AG10803 (cell line): Measurements from ENCODE around the gene IFNL4.

ENCODE experiments used
- DNase-seq: peaks from one replicate; pipeline ENCODE4 v3.0.0; 2010; ENCODE audit warnings: low read depth
- H3K4me3 ChIP-seq: 2 replicates; pipeline ENCODE4 v1.5.1; 2011; ENCODE audit warnings: mild to moderate bottlenecking, low read length, control low read depth
- TF ChIP-seq, protein P1 (sequence below): conservative IDR thresholded peaks from 2 replicates; pipeline ENCODE4 v1.5.1; 2011; ENCODE audit warnings: mild to moderate bottlenecking, low read length, control low read depth, inconsistent platforms

IFNL4 gene

DNA sequence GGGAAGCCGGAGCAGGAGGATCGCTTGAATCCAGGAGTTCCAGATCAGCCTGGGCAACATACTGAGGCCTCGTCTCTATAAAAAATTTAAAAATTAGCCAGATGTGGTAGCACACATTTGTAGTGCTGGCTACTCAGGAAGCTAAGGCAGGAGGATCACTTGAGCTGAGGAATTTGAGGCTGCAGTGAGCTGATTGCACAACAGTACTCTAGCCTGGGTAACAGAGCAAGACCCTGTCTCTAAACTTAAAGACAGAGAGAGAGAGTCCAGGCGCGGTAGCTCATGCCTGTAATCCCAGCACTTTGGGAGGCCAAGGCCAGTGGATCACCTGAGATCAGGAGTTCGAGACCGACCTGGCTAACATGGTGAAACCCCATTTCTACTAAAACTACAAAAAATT lies 8.2 kb downstream of the IFNL4 start:
- no peak for DNase-seq
- H3K4me3 ChIP-seq: no peak overlapping the region
- TF ChIP-seq, protein P1, sequence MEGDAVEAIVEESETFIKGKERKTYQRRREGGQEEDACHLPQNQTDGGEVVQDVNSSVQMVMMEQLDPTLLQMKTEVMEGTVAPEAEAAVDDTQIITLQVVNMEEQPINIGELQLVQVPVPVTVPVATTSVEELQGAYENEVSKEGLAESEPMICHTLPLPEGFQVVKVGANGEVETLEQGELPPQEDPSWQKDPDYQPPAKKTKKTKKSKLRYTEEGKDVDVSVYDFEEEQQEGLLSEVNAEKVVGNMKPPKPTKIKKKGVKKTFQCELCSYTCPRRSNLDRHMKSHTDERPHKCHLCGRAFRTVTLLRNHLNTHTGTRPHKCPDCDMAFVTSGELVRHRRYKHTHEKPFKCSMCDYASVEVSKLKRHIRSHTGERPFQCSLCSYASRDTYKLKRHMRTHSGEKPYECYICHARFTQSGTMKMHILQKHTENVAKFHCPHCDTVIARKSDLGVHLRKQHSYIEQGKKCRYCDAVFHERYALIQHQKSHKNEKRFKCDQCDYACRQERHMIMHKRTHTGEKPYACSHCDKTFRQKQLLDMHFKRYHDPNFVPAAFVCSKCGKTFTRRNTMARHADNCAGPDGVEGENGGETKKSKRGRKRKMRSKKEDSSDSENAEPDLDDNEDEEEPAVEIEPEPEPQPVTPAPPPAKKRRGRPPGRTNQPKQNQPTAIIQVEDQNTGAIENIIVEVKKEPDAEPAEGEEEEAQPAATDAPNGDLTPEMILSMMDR: no peak

DNA sequence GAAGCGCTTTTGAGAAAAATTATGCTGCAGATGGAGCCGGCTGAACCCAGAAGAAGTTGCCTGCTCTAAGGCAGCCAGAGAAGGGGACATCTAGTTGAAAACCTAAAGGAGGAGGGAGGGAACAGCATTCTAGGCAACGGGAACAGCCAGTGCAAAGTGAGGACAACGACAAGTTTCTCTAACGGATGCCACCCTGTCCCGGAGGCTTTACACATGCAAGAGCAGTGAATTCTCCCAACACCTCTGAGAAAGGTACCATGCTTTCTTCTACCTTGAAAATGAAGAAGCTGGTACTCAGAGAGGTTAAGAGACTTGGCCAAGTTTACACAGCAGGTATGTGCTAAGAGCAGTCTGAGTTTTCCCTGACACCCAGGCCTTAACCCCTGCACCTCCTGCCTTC lies 9.7 kb downstream of the IFNL4 start:
- no peak overlapping the region for H3K4me3 ChIP-seq
- TF ChIP-seq, protein P1: no peak
- no peak for DNase-seq

DNA sequence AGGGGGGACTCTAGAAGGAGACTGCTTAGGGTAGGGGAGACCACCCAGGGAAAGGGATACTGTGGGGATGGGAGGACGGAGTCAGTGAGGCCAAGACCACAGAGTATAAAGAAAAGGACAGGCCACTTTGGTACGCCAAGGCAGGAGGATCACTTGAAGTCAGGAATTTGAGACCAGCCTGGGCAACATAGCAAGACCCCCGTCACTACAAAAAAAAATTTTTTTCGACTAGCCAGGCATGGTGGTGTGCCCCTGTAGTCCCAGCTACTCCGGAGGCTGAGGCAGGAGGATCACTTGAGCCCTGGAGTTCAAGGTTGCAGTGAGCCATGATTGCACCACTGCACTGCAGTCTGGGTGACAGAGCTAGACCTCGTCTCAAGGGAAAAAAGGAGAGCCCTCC lies 10.4 kb downstream of the IFNL4 start:
- DNase-seq: no peak
- no peak overlapping the region for H3K4me3 ChIP-seq
- TF ChIP-seq, protein P1: no peak

DNA sequence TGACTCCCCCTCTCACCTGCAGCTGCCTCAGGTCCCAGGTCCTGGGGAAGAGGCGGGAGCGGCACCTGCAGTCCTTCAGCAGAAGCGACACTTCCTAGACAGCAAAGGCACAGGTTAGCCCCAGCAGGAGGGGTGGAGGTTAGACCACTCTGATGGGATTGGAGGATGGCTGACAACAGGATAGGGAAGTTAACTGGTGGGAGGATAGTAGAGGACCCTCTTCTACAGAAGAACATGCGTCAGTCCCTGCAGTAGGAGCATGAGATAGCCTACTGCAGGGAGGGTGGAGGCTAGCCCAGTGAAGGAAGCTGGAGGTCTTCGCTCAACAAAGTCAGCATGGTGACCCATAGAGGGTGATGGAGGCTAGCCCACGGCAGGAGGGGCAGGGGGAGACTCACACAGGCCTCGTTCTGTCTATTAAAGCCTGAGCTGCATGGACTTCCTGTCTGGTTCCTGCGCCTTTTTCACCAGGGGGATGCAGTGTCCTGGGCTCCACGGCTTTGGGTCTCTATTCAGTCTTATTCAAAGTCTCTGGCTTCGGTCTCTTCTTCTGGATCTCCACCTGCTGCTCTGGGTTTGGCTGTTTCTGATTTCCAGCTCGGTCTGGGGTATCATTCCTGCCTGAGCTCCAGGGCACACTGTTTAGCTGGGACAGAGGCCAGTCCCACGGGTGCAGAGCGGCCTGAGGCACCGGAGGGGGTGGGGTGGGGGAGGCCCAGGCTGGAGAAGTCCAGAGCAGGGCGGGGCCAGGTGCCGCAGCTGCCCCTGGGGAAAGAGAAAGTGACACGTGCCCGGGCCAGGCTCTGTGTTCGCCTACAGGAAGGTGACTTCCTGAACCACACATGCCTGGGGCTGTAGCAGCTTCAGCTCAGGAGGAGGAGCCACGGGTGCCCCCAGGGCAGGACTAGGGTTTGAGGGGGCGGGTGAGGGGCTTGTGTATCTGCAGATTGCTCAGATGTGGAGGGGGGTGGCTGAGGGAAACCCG lies 11.2 kb downstream of the IFNL4 start:
- H3K4me3 ChIP-seq: no peak overlapping the region
- TF ChIP-seq, protein P1: no peak
- no peak for DNase-seq

DNA sequence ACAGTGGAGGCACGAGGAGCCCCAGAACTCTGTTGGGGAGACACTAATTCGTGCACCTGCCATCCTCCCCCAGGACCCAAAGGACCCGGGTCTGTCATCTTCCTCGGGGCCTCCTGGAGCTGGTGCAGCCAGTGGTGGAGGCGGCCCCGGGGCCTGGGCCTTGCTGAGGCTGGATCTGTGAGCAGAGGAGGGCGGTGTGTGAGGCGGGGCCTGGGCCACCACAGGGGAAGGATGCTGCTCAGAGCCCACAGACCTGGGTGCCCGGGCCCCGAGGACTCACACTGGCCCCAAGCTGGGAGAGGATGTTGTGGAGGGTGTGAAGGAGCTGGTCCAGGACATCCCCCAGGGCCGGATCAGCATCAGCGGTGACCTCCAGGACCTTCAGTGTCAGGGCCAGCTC lies 12.1 kb downstream of the IFNL4 start:
- TF ChIP-seq, protein P1: no peak
- DNase-seq: no peak
- no peak overlapping the region for H3K4me3 ChIP-seq

DNA sequence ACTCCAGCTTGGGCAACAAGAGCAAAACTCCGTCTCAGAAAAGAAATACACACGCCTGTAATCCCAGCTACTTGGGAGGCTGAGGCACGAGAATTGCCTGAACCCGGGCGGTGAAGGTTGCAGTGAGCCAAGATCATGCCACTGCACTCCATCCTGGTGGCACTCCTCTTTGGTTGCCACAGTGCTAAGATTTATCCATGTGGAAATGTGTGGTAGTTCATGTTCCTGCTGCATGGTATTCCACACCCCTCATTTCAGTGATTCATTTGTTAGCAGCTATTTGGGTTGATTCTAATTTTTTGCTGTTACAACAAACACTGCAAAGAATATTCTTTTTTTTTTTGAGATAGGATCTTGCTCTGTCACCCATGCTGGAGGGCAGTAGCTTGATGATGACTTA lies 15.9 kb downstream of the IFNL4 start:
- no peak for DNase-seq
- TF ChIP-seq, protein P1: no peak
- H3K4me3 ChIP-seq: no peak overlapping the region
